Activated CD4-positive, alpha-beta T cell treated with anti-CD3 and anti-CD28 coated beads, Interleukin-2, amount 10 ng/mL, durations not matched to agents 7 days and 5 days (primary cell): ENCODE measurements around the gene HSH2D. TPM values are rescaled to one million over a fixed set of nuclear protein-coding genes. Genes with fewer than 3 reads are reported as not detected.

Source experiments
- CTCF ChIA-PET: fragments of 350-600 bp; sonication (Branson Sonifier 250); formaldehyde crosslinking; loops from one replicate; lab custom pipeline; 2021; ENCODE audit warnings: antibody characterized with exemption; lab: Charles Lee
- POLR2A ChIA-PET: fragments of 350-600 bp; sonication (Branson Sonifier 250); formaldehyde crosslinking; loops from one replicate; lab custom pipeline; 2021; ENCODE audit warnings: antibody characterized with exemption; lab: Charles Lee
- DNase-seq: peaks from one replicate; pipeline ENCODE4 v3.0.0-alpha.2; 2020
- H3K27ac Mint-ChIP-seq: one replicate; pipeline ENCODE4 v1.8.0; 2021; ENCODE audit warnings: mild to moderate bottlenecking, moderate library complexity, mixed read lengths
- H3K27me3 Mint-ChIP-seq: one replicate; pipeline ENCODE4 v1.8.0; 2021; ENCODE audit warnings: mixed read lengths
- H3K36me3 Mint-ChIP-seq: one replicate; pipeline ENCODE4 v1.8.0; 2021; ENCODE audit warnings: low read depth, mixed read lengths
- H3K4me1 Mint-ChIP-seq: one replicate; pipeline ENCODE4 v1.8.0; 2021; ENCODE audit warnings: mixed read lengths
- H3K4me3 Mint-ChIP-seq: one replicate; pipeline ENCODE4 v1.8.0; 2021; ENCODE audit warnings: mild to moderate bottlenecking, moderate library complexity, mixed read lengths
- H3K9me3 Mint-ChIP-seq: one replicate; pipeline ENCODE4 v1.8.0; 2021; ENCODE audit warnings: mixed read lengths
- total RNA-seq, 2 experiments: library from RNA; stranded (reverse); gene quantifications; one replicate each; pipeline ENCODE4 v1.2.3, GENCODE V29; 2021

Gene HSH2D
- total RNA-seq, 2 experiments from 2014 or later: 70.7 to 76.9 TPM

- Mint-ChIP-seq H3K9me3 (no peaks in the 10 kb centered on the region), H3K27me3 (no peaks in the 10 kb centered on the region), H3K4me1 (peaks cover 34% of the 10 kb centered on the region), H3K27ac (no peak overlapping the region), H3K4me3 (no peak overlapping the region), H3K36me3 (peaks cover 61% of the 10 kb centered on the region)
- CTCF ChIA-PET: interaction anchor here (1.0 to 2.4 kb wide), 6 partner anchors 9 to 80 kb away, joined by 3 to 7 read pairs (median 4); partner anchors contain the start of gene HSH2D
- POLR2A ChIA-PET: no interaction called here
- DNase-seq: no peak
Observed at GRCh38 chr19:16121967-16122366, 21.5 kb upstream of the HSH2D start.

DNA sequence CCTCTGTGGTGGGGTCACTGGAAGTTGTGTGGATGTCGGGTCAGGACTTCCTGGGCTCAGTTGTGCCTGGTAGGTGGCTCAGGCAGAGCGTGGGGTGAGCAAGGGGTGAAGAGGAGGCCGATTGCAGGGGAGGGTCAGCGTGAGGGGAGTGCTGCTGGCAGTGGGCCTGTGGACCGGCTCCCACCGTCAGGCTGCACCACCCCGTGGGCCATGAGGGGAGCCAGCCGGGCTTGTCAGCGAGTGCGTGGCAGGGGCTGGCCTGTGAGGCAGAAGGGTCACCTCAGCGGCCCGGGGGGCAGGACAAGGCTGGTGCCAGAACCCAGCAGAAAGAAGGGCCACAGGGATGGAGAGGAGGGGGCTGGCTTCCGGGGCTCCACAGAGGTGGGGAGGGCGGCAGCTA is 18.5 kb upstream of the HSH2D start:
- Mint-ChIP-seq H3K27ac (peak overlapping the region; percentile 46), H3K36me3 (peaks cover 56% of the 10 kb centered on the region), H3K9me3 (no peaks in the 10 kb centered on the region), H3K4me3 (no peak overlapping the region), H3K27me3 (no peaks in the 10 kb centered on the region), H3K4me1 (peaks cover 5% of the 10 kb centered on the region)
- DNase-seq: no peak
- ChIA-PET CTCF (no interaction called here), POLR2A (no interaction called here)

DNA sequence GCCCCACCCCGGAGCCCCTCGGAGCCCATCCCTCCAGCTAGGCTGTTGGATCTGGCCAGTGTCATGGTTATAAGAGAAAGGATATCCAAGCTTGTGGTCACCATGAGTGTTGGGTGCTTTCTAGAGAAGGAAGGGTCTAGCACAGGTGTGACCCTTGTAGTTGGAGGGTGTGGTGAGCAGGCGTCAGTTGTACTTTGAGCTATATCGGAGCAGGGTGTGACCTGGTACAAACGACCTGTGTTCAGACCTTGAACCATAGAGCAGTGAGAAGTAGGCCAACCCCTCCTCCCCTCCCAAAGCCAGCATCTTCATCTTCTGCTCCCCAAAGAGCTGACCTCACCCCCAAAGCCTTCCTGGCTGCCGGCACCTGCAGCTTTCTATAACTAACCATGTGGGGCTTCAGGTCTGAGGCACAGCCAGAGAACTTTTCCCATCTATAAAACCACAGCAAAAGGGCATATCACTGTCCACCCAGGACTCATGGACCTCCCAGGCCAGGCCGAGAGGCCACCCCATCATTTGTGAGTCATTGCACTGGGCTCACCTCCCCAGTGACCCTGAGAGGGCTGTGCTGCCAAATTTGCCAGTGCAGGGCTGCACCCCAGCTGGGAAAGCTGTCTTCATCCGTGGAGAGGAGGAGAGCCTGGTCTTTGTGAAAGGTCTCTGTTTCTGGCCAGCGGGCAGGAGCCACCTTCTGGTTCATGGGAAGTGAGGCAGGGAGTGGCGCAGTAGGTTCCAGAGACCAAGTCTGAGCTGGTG is 17.6 kb upstream of the HSH2D start:
- Mint-ChIP-seq H3K4me1 (no peaks in the 10 kb centered on the region), H3K9me3 (no peaks in the 10 kb centered on the region), H3K27ac (no peak overlapping the region)

GRCh38 chr19:16127080-16127479 is 16.4 kb upstream of the HSH2D start:
- no peak for DNase-seq
- Mint-ChIP-seq H3K4me3 (no peak overlapping the region), H3K27ac (no peak overlapping the region), H3K36me3 (peaks cover 64% of the 10 kb centered on the region), H3K9me3 (peaks cover 8% of the 10 kb centered on the region), H3K4me1 (no peaks in the 10 kb centered on the region), H3K27me3 (no peaks in the 10 kb centered on the region)
- POLR2A ChIA-PET: no interaction called here
- CTCF ChIA-PET: interaction anchor here (2.3 kb wide), 1 partner anchor 14 kb away, joined by 5 read pairs; no protein-coding TSS in a partner anchor

More for the DNA sequence above, 17.6 kb upstream of the HSH2D start:
- DNase-seq: no peak
- POLR2A ChIA-PET: no interaction called here
- H3K27me3 Mint-ChIP-seq: no peaks in the 10 kb centered on the region
- CTCF ChIA-PET: interaction anchor here (0.9 to 1.3 kb wide), 2 partner anchors 15 to 23 kb away, joined by 3 to 8 read pairs; no protein-coding TSS in a partner anchor
- no peak overlapping the region for H3K4me3 Mint-ChIP-seq
- H3K36me3 Mint-ChIP-seq: peaks cover 60% of the 10 kb centered on the region

DNA sequence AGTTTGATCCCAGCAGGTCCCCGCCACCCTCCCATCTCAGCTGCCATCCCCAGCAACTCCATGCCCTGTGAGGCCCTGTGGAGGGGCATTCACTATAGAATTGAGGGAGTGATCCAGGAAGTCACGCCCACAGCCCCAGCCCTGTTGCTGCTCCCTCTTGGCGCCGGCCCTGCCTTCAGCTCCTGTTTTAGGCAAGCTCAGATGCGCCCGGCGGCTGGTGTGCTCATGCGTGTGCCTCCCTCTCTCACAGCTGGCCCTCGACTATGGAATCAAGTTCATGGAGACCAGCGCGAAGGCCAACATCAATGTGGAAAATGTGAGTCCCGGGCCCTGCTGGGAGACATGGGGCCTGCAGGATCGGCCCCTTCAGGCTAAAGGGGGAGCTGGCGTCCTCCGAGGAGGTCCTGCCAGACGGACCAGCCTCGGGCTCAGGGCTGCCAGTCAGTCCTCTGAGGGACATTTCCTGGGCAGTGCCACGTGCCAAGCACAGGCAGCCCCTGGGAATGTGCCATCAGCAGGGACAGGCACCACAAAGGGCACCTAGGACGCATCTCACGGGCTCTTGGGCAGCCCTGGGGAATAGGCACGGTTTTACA is 15.6 kb upstream of the HSH2D start:
- Mint-ChIP-seq H3K27me3 (no peaks in the 10 kb centered on the region), H3K27ac (no peak overlapping the region), H3K4me3 (no peak overlapping the region), H3K4me1 (no peaks in the 10 kb centered on the region), H3K9me3 (peaks cover 8% of the 10 kb centered on the region), H3K36me3 (peaks cover 69% of the 10 kb centered on the region)
- ChIA-PET POLR2A (no interaction called here), CTCF (interaction anchor here (1.1 to 2.3 kb wide), 3 partner anchors 14 to 38 kb away, joined by 3 to 5 read pairs (median 3); no protein-coding TSS in a partner anchor)
- DNase-seq: no peak

DNA sequence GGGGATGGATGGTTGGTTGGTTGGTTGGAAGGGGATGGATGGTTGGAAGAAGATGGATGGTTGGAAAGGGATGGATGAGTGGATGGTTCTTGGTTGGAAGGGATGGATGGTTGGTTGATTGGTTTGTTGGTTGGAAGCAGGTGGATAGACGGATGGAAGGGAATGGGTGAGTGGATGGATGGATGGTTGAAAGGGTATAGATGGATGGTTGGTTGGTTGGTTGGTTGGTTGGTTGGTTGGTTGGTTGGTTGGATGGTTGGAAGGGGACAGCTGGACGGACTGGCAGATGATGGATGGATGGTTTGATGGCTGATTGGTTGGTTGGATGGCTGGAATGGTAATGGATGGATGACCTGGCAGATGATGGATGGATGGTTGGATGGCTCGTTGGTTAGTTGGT is 11.8 kb upstream of the HSH2D start:
- Mint-ChIP-seq H3K4me1 (no peaks in the 10 kb centered on the region), H3K27me3 (no peaks in the 10 kb centered on the region), H3K9me3 (peaks cover 8% of the 10 kb centered on the region), H3K36me3 (peaks cover 71% of the 10 kb centered on the region), H3K27ac (no peak overlapping the region), H3K4me3 (no peak overlapping the region)
- POLR2A ChIA-PET: no interaction called here
- no peak for DNase-seq
- CTCF ChIA-PET: no interaction called here

DNA sequence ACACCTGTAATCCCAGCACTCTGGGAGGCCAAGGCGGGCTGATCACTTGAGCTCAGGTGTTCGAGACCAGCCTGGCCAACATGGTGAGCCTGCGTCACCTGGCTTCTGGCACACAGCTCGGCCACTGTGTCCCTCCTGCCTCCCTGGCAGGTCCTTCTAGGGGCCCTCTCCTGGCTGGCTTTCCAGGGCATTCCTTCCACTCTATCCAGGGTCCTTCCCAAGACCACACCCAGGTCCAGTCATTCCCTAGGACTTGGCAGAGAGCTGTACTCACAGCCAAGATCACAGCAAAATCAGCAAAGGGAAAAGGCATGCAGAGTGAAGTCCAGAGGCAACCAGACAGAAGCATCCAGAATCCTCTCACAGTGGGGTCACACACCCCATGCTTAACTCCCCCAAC is 9.7 kb upstream of the HSH2D start:
- ChIA-PET CTCF (interaction anchor here (1.6 to 2.2 kb wide), 3 partner anchors 10 to 21 kb away, joined by 4 to 10 read pairs (median 8); partner anchors contain the start of gene HSH2D), POLR2A (no interaction called here)
- H3K36me3 Mint-ChIP-seq: peaks cover 58% of the 10 kb centered on the region
- peaks cover 2% of the 10 kb centered on the region for H3K4me1 Mint-ChIP-seq
- H3K9me3 Mint-ChIP-seq: peaks cover 8% of the 10 kb centered on the region
- H3K4me3 Mint-ChIP-seq: no peak overlapping the region
- no peak overlapping the region for H3K27ac Mint-ChIP-seq
- H3K27me3 Mint-ChIP-seq: no peaks in the 10 kb centered on the region
- no peak for DNase-seq

DNA sequence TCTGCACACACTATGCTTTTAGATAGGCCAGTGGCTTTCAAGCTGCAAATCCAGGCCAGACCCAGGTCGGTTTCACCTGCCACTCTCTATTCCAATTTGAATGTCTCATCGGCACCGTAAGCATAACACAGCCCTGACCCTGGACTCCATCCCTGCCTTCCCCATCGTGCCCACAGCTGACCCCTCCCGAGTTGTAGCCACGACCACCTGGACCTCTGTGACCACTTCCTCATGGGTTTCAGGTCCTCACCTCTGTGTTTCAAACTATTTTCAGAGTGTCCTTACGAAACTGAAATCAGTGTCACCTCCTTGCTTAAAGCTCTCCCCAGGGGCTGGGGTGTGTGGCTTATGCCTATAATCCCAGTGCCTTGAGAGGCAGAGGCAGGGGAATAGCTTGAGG is 9.0 kb upstream of the HSH2D start:
- ChIA-PET POLR2A (no interaction called here), CTCF (interaction anchor here (1.6 to 2.2 kb wide), 2 partner anchors 15 to 22 kb away, joined by 4 to 8 read pairs; no protein-coding TSS in a partner anchor)
- peaks cover 7% of the 10 kb centered on the region for H3K4me1 Mint-ChIP-seq
- DNase-seq: no peak
- H3K27me3 Mint-ChIP-seq: no peaks in the 10 kb centered on the region
- H3K9me3 Mint-ChIP-seq: peaks cover 8% of the 10 kb centered on the region
- H3K36me3 Mint-ChIP-seq: peaks cover 52% of the 10 kb centered on the region
- no peak overlapping the region for H3K4me3 Mint-ChIP-seq
- H3K27ac Mint-ChIP-seq: peak overlapping the region; percentile 70

DNA sequence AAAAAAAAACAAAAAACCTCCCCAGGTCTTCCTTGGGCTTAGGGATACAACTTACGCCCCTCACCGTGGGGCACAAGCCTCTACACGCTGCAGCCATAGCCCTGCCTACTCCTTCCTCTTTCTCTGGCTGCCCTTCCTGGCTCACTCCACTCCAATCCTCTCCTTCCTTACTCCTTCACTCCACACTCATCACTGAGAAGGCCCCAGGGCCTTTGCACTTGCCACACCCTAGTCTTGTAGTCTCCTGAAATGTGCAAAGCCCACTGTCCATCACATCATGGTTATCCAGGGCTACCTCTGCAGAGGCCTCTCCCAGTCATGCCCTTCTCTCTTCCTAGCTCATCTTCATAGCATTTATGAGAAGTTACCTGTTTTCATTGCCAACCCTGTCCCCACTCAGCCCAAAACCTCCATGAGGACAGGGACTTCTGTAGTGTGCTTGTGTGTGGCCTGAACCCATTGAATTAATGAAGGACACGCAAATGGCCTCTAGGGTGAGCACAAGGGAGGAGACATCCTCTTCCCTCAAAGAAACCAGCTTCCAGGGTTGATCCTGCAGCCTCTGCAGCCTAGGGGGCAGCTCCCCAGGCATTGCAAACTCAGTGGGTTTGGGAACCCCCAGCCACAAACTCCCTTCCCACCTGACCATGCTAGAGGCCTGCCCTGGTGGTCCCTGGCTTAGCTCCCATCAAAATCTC is 7.9 kb upstream of the HSH2D start:
- Mint-ChIP-seq H3K4me3 (no peak overlapping the region), H3K27me3 (no peaks in the 10 kb centered on the region), H3K36me3 (peaks cover 43% of the 10 kb centered on the region), H3K9me3 (peaks cover 8% of the 10 kb centered on the region), H3K27ac (no peak overlapping the region), H3K4me1 (peaks cover 15% of the 10 kb centered on the region)
- ChIA-PET CTCF (no interaction called here), POLR2A (no interaction called here)
- DNase-seq: no peak

DNA sequence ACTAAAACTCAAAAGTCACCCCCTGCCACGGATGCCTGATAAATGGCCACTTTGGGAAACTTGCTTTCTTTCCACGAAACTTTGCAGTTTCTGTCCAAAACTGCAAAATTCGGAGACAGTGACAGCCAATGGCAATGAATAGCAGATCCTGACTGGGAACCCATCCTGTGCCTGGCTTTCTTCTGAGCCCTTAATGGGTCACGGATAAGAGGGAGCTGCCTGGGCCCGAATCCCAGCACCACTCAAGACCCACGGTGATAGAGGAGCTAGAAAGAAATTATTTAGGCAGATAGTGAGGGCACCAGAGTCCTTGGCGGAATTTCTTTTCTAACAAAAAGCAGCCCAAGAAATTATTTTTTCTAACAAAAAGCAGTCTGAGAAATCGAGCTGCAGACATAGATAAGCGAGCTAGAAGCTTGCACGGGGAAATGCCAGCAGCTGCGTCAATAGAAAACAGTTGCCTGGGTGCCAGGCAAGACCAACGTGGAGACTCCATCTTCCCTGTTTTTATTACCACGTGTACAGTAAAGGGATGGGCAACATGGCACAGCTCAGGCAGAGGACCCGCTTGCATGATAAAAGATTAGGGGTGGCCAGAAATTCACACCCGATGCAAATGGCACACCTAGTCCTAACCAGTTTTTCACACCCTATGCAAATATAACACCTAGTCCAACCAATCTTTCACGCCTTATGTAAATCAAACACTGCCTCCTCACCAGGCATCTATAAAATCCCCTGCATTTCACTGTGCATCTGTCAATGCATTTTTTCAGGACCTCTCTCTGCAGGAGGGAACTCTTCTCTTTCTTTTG is 7.1 kb upstream of the HSH2D start:
- Mint-ChIP-seq H3K36me3 (peaks cover 35% of the 10 kb centered on the region), H3K9me3 (peaks cover 5% of the 10 kb centered on the region), H3K4me1 (peaks cover 23% of the 10 kb centered on the region), H3K27me3 (no peaks in the 10 kb centered on the region), H3K4me3 (no peak overlapping the region), H3K27ac (no peak overlapping the region)
- no peak for DNase-seq
- POLR2A ChIA-PET: no interaction called here
- CTCF ChIA-PET: interaction anchor here (0.9 kb wide), 1 partner anchor 13 kb away, joined by 3 read pairs; no protein-coding TSS in a partner anchor

- Mint-ChIP-seq H3K4me1 (peaks cover 43% of the 10 kb centered on the region), H3K4me3 (no peak overlapping the region), H3K27me3 (no peaks in the 10 kb centered on the region), H3K9me3 (no peaks in the 10 kb centered on the region), H3K36me3 (peaks cover 10% of the 10 kb centered on the region), H3K27ac (peak overlapping the region; percentile 17)
- DNase-seq: no peak
- POLR2A ChIA-PET: no interaction called here
- CTCF ChIA-PET: interaction anchor here (0.9 to 1.5 kb wide), 5 partner anchors 10 to 55 kb away, joined by 3 to 6 read pairs (median 4); no protein-coding TSS in a partner anchor
Observed at GRCh38 chr19:16139752-16140151, 3.7 kb upstream of the HSH2D start.

- Mint-ChIP-seq H3K27me3 (no peaks in the 10 kb centered on the region), H3K4me1 (peaks cover 50% of the 10 kb centered on the region), H3K9me3 (no peaks in the 10 kb centered on the region), H3K4me3 (no peak overlapping the region), H3K36me3 (peaks cover 11% of the 10 kb centered on the region), H3K27ac (peak overlapping the region; percentile 65)
- POLR2A ChIA-PET: no interaction called here
- CTCF ChIA-PET: interaction anchor here (0.5 to 1.7 kb wide), 6 partner anchors 9 to 32 kb away, joined by 3 to 4 read pairs (median 3); no protein-coding TSS in a partner anchor
- DNase-seq: no peak
Observed at GRCh38 chr19:16141043-16141442, 2.4 kb upstream of the HSH2D start.
